Measurements from ENCODE around the gene GPALPP1.
A peak's percentile ranks its signal among the peaks of the same experiment; 100 is the strongest.
"Not testable (repeated sequence)": the region's sequence is repeated elsewhere in the genome, so short reads cannot be mapped to it uniquely, and the experiment has no call there.

GPALPP1 gene

DNA sequence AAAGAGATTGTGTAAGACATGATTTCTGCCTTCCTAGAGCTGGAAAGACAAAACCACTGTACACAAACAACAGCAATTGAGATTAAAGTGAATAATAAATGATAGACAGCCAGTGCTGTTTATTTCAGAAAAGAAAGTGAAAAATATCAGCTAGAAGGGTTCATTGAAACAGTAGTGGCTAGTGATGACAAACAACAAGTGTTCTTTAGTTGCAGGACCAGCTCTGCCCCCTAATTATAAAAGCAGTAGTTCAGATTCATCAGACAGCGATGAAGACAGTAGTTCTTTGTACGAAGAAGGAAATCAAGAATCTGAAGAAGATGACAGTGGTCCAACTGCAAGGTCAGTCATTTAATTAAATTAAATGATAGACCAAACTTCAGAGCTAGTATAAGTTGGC lies 14.8 kb downstream of the GPALPP1 start:
- DNase-seq (ENCODE audit: extremely low read depth in 1 of 2, low read depth in 1 of 2): no peak

DNA sequence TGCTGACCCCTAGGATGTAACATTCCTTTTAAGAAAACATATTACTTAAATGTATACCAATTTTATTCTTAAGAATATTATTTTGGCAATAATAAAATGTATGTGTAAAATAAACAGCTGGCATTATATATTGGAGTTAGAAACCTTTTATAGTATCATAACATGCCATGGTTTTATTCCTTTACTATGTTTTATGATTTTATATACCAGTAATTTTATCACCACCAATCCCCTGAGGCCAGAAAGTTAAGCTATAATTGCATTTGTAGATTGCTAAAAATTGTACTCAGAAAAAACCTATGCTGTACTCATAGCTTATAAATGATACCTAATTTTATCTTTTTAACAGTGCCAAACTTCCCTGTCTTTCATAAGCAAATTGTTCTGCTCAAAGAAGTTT lies 17.9 kb downstream of the GPALPP1 start:
- DNase-seq (ENCODE audit: extremely low read depth in 1 of 2, low read depth in 1 of 2): no peak

DNA sequence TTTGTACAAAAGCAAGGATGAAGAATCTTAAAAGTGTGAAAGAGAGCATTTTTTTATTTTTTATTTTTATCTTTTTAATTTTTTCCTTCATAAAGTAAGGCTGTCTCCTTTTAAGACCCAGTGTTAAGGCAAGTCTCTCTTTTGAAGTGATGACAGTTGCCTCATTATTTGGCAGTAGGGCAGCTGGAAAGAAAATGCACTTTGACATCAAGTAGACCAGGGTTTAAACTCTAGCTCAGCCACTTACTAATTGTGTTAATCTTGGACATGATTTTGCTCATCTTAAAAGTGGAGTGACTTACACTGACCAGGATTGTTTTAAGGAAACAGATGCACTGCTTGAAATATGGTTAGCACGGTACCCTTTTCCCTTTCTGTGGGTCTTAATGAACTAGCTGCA lies 18.5 kb downstream of the GPALPP1 start:
- DNase-seq (ENCODE audit: extremely low read depth in 1 of 2, low read depth in 1 of 2): no peak

DNA sequence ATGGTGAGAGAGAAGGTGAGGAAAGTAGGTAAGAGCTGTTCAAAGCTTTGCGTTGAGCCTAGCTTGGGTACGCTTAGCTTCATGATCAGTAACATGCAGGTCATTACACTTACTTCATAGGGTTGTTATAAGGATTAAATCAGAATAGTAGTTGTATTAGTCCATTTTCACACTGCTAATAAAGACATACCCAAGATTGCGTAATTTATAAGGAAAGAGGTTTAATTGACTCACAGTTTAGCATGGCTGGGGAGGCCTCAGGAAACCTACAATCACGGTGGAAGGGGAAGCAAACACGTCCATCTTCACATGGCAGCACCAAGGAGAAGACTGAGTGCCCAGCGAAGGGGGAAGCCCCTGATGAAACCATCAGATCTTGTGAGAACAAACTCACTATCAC lies 21.9 kb downstream of the GPALPP1 start:
- no peak for DNase-seq (ENCODE audit: extremely low read depth in 1 of 2, low read depth in 1 of 2)

DNA sequence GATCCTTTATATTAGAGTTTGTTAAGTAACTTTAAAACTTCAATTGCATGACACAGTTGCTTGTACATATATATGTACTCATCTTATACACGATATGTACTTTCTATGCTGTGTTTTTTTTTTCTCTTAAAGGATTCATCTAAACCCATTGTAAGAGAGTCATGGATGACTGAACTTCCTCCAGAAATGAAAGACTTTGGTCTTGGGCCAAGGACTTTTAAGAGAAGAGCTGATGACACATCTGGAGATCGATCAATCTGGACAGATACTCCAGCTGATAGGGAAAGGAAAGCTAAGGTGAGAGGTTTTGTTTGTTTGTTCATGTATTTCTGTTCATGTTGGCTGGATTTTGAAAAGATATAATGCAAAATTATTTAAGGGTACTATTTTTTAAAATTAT lies 26.0 kb downstream of the GPALPP1 start:
- no peak for DNase-seq (ENCODE audit: extremely low read depth in 1 of 2, low read depth in 1 of 2)

DNA sequence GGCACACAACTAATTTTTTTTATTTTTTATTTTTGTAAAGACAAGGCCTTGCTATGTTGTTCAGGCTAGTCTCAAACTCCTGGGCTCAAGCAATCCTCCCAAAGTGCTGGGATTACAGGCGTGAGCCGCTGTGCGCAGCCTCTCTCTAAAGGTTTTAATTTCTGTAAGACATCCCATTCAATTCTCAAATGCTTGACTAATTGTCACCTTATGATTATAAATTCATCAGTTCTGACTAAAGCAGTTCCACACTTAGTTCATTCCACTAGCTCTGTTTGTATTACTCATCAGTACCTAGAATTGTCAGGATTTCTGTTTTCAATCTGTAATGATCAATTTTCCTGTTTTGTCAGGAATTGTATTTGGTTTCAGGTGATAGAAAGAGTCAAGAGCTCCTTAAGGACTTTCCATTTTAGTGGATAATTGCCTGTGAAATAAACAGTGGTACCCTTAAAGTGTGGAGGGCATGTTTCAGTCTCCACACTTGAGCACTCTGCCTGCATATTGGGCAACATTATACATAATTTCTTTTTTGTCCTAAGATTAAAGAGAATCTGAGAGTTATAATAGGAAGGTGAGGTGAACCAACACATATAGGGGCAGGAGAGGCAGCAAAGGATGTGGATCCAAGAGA lies 27.6 kb downstream of the GPALPP1 start:
- no peak for DNase-seq (ENCODE audit: extremely low read depth in 1 of 2, low read depth in 1 of 2)

DNA sequence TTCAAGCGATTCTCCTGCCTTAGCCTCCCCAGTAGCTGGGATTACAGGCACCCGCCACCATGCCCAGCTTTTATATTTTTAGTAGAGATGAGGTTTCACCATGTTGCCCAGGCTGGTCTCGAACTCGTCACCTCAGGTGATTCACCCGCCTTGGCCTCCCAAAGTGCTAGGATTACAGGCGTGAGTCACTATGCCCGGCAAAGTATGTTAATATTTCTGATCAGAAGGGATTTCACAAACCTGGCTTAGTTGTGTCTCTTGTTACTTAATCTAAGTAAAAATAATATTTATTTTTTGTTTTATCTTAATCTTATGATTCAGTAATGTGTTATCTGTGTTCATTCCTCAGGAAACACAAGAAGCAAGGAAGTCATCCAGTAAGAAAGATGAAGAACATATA lies 30.6 kb downstream of the GPALPP1 start:
- not testable (repeated sequence) for DNase-seq (ENCODE audit: extremely low read depth in 1 of 2, low read depth in 1 of 2)

DNA sequence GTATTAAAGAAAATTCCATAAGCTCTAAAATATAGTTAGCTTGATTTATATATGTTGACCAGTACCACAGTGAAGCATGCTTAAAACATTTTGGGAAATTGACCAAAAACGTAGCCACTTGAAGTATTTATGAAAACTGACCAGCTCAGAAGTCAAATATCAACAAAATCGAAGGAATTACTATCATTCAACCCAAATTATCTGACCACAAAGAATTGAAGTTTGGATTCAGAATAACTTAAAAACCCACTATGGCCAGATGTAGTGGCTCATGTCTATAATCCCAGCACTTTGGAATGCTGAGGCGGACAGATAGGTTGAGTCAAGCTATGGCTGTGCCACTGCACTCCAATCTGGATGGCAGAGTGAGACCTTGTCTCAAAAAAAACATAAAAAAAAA lies 31.9 kb downstream of the GPALPP1 start:
- DNase-seq (ENCODE audit: extremely low read depth in 1 of 2, low read depth in 1 of 2): no peak

DNA sequence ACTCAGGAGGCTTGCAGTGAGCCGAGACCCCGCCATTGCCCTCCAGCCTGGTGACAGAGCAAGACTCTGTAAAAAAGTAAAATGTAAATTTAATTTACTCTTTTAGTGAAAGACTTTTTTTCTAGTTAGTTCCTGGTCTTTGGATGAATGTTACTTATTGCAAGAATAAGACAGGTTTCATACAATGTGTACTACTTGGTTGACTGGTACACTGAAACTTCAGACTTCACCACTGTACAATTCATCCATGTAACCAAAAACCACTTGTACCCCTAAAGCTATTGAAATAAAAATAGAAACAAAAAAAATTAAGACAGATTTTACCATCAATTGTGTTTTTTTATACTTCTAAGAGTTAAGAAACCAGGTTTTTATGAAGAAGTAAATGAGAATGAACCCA lies 35.5 kb downstream of the GPALPP1 start:
- DNase-seq (ENCODE audit: extremely low read depth in 1 of 2, low read depth in 1 of 2): no peak

DNA sequence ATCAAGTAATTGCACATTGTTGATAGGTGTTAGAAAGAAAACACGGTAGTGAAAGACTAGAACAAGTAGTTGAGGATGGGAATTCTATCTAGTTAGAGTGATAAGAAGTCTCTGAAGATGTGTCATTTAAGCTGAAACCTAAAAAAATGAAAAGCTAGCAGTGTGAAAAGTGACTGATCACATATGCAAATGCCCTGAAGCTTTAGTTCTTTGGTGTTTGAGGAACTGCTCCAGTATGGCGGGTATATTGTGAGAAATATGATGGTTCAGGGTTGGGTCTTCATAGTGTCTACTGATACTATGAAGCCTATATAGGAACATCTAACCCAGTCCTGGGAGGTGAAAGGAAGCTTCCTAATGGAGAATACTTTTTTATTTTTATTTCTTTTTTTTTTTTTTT lies 45.0 kb downstream of the GPALPP1 start:
- no peak for DNase-seq (ENCODE audit: extremely low read depth in 1 of 2, low read depth in 1 of 2)

DNA sequence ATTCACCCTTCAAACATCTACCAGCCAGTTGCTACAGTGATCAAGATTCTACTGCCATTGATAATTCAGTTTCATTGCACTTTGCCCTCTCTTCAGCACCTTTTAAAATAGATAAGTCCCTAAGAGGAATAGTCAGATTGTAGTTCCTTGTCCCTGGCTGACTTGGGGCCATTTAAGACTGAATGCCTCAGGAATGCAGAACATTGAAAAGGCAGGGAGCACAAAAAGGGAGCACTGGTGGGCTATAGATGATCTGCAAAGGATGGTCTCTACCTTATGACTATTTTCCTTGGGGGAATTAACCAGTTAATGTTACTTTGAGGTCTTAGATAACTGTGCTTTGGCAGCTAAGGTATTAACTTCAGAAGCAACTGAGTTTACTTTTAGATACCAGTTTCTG lies 46.9 kb downstream of the GPALPP1 start:
- no peak for DNase-seq (ENCODE audit: extremely low read depth in 1 of 2, low read depth in 1 of 2)

DNA sequence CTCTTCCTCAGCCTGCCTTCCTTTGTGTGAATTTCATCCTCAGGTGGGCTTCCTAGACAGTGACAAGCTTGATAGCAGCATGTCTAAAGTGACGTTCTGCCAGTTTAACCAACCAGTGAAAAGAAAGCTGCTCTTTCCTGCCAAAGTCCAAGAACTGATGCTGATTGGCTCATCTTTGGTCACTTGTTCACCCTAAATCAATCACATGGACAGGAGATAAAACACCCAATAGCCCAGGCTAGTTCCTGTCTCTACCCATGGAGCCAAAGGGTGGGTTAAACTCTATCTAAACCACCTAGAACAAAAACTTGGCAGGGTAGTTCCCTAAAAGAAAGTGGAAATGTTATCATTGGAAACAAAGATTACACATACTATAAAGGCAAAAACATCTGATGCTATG lies 50.8 kb downstream of the GPALPP1 start:
- DNase-seq (ENCODE audit: extremely low read depth in 1 of 2, low read depth in 1 of 2): no peak

DNA sequence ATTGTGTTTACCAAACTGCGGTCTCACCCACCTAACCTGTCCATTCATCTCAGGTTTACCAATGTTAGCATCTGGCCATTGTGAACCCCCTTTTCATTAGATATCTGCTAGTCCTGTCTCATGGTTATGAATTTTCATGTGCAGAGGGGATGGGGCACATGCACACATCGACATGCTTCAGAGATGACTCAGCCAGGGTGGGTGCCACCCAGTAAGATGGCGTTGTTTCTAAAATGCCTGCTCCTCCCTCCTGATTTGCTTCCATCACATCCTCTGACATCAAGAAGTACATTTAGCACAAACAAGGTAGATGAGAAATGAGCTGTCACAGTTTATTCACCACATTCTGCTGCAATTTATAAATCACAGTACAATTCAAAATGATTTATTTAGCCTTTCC lies 51.3 kb downstream of the GPALPP1 start:
- no peak for DNase-seq (ENCODE audit: extremely low read depth in 1 of 2, low read depth in 1 of 2)

DNA sequence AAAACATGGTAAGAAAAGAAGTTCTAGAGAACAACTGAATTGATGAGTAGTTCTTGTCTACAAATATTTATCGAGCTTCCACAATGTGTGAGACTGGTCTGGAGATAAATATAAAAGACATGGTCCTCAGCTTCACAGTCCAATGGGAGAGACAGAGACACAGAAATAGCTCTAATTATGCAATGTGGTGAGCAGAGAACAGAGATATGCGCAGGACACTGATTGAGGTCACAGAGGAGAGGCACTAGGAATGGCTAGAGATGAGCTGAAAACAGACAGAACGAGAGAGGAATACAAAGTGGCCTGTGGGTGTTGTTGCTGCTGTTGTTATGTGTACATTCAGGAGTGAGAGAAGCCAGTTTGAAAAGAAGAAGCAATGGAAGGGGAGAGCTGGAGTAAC lies 53.2 kb downstream of the GPALPP1 start:
- no peak for DNase-seq (ENCODE audit: extremely low read depth in 1 of 2, low read depth in 1 of 2)

DNA sequence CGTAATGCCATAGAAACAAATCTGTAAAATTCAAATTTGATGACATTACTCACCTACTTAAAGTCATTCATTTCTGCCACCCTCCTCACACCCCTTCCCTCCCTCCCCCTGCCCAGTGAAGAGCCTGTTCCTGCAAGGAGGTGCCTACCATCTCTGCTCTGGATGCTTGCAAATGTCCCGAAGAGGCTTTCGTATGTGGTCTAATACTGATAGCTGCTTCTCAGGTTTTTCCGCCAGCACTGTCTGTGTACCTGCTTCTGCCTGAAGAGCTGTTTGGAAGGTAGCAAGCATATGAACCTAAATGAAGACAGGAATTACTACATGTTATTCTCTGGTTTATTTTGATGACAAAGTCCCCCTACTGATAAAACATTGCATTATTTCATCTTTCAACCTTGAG lies 57.1 kb downstream of the GPALPP1 start:
- no peak for DNase-seq (ENCODE audit: extremely low read depth in 1 of 2, low read depth in 1 of 2)

DNA sequence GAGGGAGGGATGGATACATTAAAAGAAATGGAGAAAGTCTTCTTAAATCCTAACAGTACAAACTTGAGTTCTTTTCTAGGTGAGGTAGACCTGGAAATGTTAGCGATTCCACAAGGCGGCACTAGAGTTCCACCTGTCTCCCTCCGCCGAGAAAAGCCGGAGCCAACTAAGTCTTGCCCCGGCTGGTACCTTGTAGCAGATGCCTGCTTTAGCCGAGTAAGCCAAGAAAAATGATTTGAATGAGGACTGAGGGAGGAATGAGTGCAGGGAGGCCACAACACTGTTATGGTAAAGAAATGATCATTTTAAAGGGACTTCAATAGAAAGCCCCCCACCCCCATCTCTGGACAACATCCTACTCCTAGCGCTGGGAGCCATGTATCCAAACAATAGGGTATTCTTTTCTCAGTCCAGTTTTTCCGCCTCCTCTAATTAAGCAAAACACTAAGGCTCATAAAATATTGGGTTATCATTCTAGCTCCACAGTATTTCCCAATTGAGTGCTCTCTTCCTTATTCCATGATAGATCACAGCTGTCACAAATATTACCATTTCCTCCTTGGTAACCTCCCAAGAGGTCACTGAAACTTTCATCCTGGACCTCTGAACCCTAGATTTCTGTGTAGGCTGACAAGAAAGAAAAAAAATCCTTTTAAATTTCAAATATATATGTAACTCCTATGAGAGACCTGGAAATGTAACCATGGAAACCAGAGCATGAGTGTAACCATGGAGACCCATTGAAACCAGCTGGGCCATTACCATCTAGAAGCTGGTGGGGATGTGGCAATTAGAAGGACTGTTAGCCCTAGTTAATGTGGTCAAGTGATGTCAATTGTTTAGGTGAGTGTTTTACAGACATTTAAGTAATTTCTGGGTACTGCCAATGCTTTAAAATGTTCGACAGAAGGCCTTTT lies 58.3 kb downstream of the GPALPP1 start:
- peak; percentile 40 to 62 for DNase-seq (ENCODE audit: extremely low read depth in 1 of 2, low read depth in 1 of 2)

DNA sequence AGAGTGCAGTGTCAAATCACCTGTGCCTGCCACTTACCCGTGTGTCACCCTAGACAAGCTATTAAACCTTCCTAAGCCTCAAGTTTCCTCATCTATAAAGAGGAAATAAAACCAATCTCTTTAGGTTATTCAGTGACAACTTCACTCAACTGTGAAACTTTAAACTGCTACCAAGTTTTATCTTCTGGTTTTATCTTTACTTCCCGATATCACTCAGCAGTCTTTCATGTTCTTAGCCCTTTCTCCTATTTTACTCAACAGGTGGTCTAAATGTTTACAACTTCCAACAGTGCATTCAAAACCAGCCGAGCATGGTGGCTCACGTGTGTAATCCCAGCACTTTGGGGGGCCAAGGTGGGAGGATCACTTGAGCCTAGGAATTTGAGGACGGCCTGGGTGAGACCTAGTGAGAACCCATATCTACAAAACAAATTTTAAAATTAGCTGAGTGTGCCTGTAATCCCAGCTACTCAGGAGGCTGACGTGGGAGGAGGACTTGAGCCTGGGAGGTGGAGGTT lies 59.6 kb downstream of the GPALPP1 start:
- DNase-seq (ENCODE audit: extremely low read depth in 1 of 2, low read depth in 1 of 2): no peak

DNA sequence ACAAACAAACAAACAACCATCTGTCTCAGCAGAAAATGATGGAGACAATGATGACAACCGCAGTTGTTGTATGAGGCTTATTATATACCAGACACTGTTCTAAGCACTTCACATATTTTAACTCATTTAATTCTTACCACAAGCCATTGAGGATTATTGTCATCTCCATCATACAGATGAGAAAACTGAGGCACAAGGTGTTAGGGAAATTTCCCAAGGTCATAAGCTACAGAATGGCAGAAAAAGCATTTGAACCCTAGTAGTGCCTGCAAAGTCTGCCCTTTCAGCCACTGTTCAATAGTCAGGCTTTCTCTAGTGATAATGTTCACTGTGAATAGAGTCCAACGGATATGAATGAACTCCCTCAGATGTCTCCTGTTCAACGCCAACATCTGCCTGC lies 60.1 kb downstream of the GPALPP1 start:
- no peak for DNase-seq (ENCODE audit: extremely low read depth in 1 of 2, low read depth in 1 of 2)

DNA sequence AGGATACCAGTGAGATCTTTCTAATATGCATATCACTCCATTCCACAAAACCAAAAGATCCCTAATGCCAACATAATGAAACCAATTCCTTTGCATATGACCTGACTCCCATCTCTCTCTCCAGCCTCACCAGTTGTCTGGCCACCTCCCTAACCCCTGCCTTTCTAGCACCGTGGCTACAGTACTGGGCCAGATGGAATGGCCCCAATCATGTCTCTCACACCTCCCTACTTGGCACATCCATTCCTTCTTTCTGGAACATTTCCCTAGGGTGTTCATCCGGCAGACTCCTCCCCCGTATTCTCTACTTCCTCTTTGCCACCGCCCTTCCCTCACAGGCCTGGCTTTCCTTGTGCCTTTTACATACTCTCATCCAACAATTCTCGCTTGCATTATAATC lies 62.0 kb downstream of the GPALPP1 start:
- DNase-seq (ENCODE audit: extremely low read depth in 1 of 2, low read depth in 1 of 2): no peak

DNA sequence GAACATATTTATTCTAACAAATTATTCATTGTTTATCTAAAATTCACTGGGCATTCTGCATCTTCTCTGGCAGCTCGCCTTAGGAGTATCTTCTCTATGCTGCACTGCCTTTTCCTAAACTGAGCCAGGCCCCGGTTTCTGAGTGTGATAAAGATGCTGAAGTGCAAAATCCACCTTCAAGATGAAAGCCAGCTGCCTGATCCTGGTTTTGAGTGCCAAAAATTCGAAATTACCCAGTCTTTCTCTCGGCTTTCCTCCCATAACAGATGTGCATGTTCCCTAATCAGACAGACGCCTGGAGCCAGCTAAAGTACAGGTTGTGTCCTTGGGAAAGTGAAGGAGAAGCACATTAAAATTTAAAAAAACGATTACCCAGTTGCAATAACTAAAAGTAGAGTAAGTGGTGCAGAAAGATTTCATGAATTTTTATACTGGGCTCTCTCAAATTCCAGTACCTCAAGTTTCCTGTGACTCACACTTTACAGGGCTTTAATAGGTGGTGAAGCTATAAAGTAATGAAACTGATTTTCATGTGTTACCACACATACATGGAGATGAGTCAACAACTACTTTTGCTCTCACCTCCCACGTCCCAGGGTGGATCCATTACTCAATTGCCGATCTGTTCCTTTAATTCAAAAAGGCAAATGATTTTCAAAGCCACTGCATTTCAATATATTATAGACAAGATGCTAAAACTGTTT lies 66.0 kb downstream of the GPALPP1 start:
- no peak for DNase-seq (ENCODE audit: extremely low read depth in 1 of 2, low read depth in 1 of 2)

DNA sequence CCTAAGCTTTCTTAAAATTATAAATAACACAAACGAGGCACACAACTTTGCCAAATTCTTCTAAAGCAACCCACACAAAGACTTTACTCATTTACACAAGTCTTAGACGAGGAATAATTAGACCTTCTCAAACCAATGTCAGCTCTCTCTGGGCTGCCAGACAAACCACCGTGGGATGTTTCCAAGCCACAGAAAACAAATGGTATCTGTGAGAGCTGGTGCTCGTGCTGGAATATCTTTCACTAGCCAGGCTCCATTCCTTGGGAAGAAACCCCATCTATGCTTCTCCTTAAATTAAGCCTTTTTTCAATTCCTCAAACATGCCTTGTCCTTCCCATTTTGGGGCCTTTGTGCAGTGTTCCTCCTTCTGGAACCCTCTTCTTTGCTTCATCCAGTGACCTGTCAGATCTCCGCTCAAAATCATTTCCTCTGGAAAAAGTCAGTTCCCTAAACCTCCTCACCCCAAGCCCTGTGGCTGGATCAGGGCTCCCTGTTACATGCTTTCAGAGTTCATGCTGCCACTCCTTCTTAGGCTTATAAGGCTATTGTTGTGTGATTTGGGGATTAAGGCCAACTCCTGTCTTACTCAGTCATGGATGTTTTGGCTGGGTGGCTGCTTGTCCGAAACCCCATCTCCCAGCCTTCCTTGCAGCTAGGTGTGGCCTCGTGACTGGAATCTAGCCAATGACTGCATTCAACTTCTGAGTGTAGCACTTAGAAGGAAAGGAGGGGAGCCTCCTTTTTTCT lies 66.7 kb downstream of the GPALPP1 start:
- DNase-seq (ENCODE audit: extremely low read depth in 1 of 2, low read depth in 1 of 2): no peak

Data from activated CD8-positive, alpha-beta memory T cell treated with anti-CD3 and anti-CD28 coated beads for 1 hour (primary cell).